Measurements from ENCODE around the gene BAHD1. TPM values are rescaled to one million over a fixed set of nuclear protein-coding genes. Genes with fewer than 3 reads are reported as not detected.

The BAHD1 gene
- total and polyA plus RNA-seq, 2 donors (not counting 1 experiment from before 2014, with no cell fraction given): 15.0 to 34.7 TPM

DNA sequence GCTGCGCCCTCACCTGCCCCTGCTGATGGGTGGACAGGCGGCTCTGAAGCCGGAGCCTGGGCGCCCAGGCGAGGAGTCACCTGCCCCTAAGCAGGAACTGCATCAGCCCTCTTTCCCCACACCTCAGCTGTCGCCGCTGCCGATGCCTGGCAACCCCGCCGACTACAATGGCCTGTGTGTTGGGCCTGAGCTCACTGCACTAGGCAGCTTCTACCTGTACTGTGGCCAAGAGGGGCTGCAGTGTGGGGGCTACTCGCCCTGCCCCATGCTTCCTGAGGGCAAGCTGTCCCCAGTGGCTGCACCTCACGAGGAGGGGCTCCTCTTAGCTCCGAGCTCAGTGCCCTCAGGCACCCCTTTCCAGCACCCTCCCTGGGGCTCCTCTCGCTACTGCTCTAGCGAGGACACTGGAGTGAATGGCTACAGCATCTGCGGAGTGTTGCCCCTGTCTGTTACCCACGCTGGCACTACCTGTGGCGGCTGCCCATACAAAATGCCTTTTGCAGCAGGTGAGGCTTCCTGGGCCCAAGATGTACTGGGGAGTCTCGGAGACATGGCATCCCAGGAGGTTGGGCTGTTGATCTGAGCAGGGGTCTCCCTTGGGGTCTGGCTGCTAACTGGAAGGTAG lies 18.8 kb downstream of the BAHD1 start:
- no peak overlapping the region for H3K27ac Mint-ChIP-seq

DNA sequence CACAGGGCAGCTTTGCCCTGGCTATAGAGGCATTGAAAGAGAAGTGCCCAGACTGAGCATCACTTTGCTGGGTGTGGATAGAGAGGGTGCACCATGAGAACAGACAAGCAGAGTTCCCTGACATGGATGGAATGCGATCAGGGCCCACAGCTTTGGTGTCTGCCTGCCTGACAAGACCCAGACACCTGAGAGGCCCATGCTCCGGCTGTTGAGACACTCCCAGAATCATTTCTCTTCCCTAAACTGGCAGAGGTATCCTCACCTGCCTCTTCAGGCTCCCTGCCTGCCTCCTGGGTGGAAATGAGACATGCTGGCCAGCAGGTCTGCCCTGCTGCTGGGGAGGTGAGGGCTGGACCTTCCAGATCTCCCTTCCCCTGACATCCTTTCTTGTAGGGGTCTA lies 19.7 kb downstream of the BAHD1 start:
- DNase-seq (no peak), ATAC-seq (ENCODE audit: low read depth) (no peak)
- H3K79me2 ChIP-seq (ENCODE audit: control insufficient read depth, insufficient read depth, low read length): peaks cover 49% of the 10 kb centered on the region
- Mint-ChIP-seq H3K27me3 (no peaks in the 10 kb centered on the region), H3K27ac (no peak overlapping the region), H3K9me3 (ENCODE audit: insufficient read depth) (no peaks in the 10 kb centered on the region), H3K4me1 (peaks cover 7% of the 10 kb centered on the region), H3K4me3 (no peak overlapping the region)
- H3K4me1 ChIP-seq (ENCODE audit: control insufficient read depth in 2 of 2, insufficient read depth in 2 of 2, low read length in 2 of 2): no peaks in the 10 kb centered on the region
- POLR2A ChIA-PET: no interaction called here
- peaks cover 55% of the 10 kb centered on the region for H4K20me1 ChIP-seq (ENCODE audit: control insufficient read depth, insufficient read depth, low read length, poor library complexity, severe bottlenecking)
- H2AFZ ChIP-seq (ENCODE audit: insufficient read depth, low read depth, low read length, poor library complexity, severe bottlenecking): no peak overlapping the region
- H3K9me3 ChIP-seq (ENCODE audit: control extremely low read depth in 1 of 3, control insufficient read depth in 2 of 3, insufficient read depth in 1 of 3, low read length in 2 of 3): no peaks in the 10 kb centered on the region
- no peak overlapping the region for H3K4me2 ChIP-seq (replicated peaks; ENCODE audit: low read depth, low read length, poor library complexity, severe bottlenecking)
- TF ChIP-seq EZH2 (IDR thresholded peaks at IDR 0.05; ENCODE audit: borderline replicate concordance, insufficient read depth, low read depth, low read length, poor library complexity, severe bottlenecking): no peak
- TF ChIP-seq, protein P1, sequence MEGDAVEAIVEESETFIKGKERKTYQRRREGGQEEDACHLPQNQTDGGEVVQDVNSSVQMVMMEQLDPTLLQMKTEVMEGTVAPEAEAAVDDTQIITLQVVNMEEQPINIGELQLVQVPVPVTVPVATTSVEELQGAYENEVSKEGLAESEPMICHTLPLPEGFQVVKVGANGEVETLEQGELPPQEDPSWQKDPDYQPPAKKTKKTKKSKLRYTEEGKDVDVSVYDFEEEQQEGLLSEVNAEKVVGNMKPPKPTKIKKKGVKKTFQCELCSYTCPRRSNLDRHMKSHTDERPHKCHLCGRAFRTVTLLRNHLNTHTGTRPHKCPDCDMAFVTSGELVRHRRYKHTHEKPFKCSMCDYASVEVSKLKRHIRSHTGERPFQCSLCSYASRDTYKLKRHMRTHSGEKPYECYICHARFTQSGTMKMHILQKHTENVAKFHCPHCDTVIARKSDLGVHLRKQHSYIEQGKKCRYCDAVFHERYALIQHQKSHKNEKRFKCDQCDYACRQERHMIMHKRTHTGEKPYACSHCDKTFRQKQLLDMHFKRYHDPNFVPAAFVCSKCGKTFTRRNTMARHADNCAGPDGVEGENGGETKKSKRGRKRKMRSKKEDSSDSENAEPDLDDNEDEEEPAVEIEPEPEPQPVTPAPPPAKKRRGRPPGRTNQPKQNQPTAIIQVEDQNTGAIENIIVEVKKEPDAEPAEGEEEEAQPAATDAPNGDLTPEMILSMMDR (IDR thresholded peaks at IDR 0.05): no peak
- intact Hi-C loops (cut with micrococcal nuclease): no loop called here
- WGBS (ENCODE audit: insufficient coverage): 86% methylated on average over 1 of the region's 2 CpGs
- no peak overlapping the region for H3K27ac ChIP-seq (ENCODE audit: low read length in 2 of 2)
- H3K36me3 ChIP-seq (replicated peaks in 1 of 2; ENCODE audit: control extremely low read depth in 1 of 2, control insufficient read depth in 1 of 2, extremely low read depth in 1 of 2, insufficient read depth in 2 of 2, low read length in 1 of 2): peaks cover 0 to 56% of the 10 kb centered on the region in 2 experiments
- no peaks in the 10 kb centered on the region for H3K27me3 ChIP-seq (replicated peaks in 1 of 4; ENCODE audit: control extremely low read depth in 1 of 4, control insufficient read depth in 3 of 4, insufficient read depth in 4 of 4, low read length in 3 of 4)
- no peak overlapping the region for H3K9ac ChIP-seq (ENCODE audit: low read length)
- CTCF ChIA-PET: no interaction called here
- no peak overlapping the region for H3K4me3 ChIP-seq (ENCODE audit: control extremely low read depth in 1 of 5, extremely low read depth in 1 of 5, insufficient read depth in 1 of 5, low read depth in 2 of 5, low read length in 4 of 5)

More for the DNA sequence above, 18.8 kb downstream of the BAHD1 start:
- H3K9me3 Mint-ChIP-seq (ENCODE audit: insufficient read depth): no peaks in the 10 kb centered on the region
- ATAC-seq (ENCODE audit: low read depth) (no peak), DNase-seq (no peak)
- Histone ChIP-seq H3K9ac (ENCODE audit: low read length) (no peak overlapping the region), H3K27me3 (replicated peaks in 1 of 4; ENCODE audit: control extremely low read depth in 1 of 4, control insufficient read depth in 3 of 4, insufficient read depth in 4 of 4, low read length in 3 of 4) (no peaks in the 10 kb centered on the region), H2AFZ (ENCODE audit: insufficient read depth, low read depth, low read length, poor library complexity, severe bottlenecking) (no peak overlapping the region), H3K27ac (ENCODE audit: low read length in 2 of 2) (no peak overlapping the region), H3K79me2 (ENCODE audit: control insufficient read depth, insufficient read depth, low read length) (peaks cover 58% of the 10 kb centered on the region), H3K4me2 (replicated peaks; ENCODE audit: low read depth, low read length, poor library complexity, severe bottlenecking) (no peak overlapping the region), H3K4me1 (ENCODE audit: control insufficient read depth in 2 of 2, insufficient read depth in 2 of 2, low read length in 2 of 2) (peaks cover under 1 to 7% of the 10 kb centered on the region in 2 donors), H3K36me3 (replicated peaks in 1 of 2; ENCODE audit: control extremely low read depth in 1 of 2, control insufficient read depth in 1 of 2, extremely low read depth in 1 of 2, insufficient read depth in 2 of 2, low read length in 1 of 2) (peaks cover 0 to 47% of the 10 kb centered on the region in 2 experiments), H3K4me3 (ENCODE audit: control extremely low read depth in 1 of 5, extremely low read depth in 1 of 5, insufficient read depth in 1 of 5, low read depth in 2 of 5, low read length in 4 of 5) (no peak overlapping the region), H4K20me1 (ENCODE audit: control insufficient read depth, insufficient read depth, low read length, poor library complexity, severe bottlenecking) (peaks cover 64% of the 10 kb centered on the region), H3K9me3 (ENCODE audit: control extremely low read depth in 1 of 3, control insufficient read depth in 2 of 3, insufficient read depth in 1 of 3, low read length in 2 of 3) (no peaks in the 10 kb centered on the region)
- H3K4me3 Mint-ChIP-seq: no peak overlapping the region
- H3K27me3 Mint-ChIP-seq: no peaks in the 10 kb centered on the region
- ChIA-PET CTCF (no interaction called here), POLR2A (no interaction called here)
- TF ChIP-seq EZH2 (IDR thresholded peaks at IDR 0.05; ENCODE audit: borderline replicate concordance, insufficient read depth, low read depth, low read length, poor library complexity, severe bottlenecking): no peak
- TF ChIP-seq, protein P1 (IDR thresholded peaks at IDR 0.05): no peak
- peaks cover 12% of the 10 kb centered on the region for H3K4me1 Mint-ChIP-seq
- 96% methylated on average over 18 of the region's 19 CpGs for WGBS (ENCODE audit: insufficient coverage)
- intact Hi-C loops (cut with micrococcal nuclease): no loop called here

All from B cell (primary cell).